ENCODE measurements around the gene LRRC55. TPM values are rescaled to one million over a fixed set of nuclear protein-coding genes. Genes with fewer than 3 reads are reported as not detected.

The LRRC55 gene, protein sequence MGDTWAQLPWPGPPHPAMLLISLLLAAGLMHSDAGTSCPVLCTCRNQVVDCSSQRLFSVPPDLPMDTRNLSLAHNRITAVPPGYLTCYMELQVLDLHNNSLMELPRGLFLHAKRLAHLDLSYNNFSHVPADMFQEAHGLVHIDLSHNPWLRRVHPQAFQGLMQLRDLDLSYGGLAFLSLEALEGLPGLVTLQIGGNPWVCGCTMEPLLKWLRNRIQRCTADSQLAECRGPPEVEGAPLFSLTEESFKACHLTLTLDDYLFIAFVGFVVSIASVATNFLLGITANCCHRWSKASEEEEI
- not detected in 2 replicates for polyA plus RNA-seq (2011; rRNA removed)
- polyA minus RNA-seq (2011; rRNA and poly(A)+ RNA removed) = not detected in 2 replicates

DNA sequence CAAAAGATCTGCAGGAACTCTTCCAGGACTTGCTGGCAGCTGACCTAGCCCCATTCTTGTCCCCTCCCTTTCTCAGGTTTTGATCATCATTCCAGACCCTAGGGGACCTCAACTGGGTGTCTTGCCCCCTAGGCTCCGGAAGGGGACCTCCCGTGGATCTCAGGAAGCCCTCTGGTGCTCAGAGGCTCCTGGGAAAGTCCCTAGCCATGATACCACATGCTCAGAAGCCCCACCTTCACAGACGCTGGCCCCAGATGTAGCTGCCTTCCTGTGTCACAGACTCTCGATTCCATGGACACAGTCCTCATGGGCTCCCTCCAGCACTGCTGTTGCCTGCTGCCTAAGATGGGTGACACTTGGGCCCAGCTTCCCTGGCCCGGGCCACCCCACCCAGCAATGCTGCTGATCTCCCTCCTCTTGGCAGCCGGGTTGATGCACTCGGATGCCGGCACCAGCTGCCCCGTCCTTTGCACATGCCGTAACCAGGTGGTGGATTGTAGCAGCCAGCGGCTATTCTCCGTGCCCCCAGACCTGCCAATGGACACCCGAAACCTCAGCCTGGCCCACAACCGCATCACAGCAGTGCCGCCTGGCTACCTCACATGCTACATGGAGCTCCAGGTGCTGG is at the start of gene LRRC55:
LRRC55 (plus strand) TSS at position 276 of the 628 bp plus-strand sequence; CDS start at position 346, 70 bp downstream.
- CTCF ChIA-PET = interaction anchor here (0.8 kb wide), 1 partner anchor 49 kb away, joined by 3 read pairs; no protein-coding TSS in a partner anchor
- H3K36me3 ChIP-seq (ENCODE audit: control insufficient read depth, insufficient read depth, low read length) = no peaks in the 10 kb centered on the region
- TF ChIP-seq, protein P1, sequence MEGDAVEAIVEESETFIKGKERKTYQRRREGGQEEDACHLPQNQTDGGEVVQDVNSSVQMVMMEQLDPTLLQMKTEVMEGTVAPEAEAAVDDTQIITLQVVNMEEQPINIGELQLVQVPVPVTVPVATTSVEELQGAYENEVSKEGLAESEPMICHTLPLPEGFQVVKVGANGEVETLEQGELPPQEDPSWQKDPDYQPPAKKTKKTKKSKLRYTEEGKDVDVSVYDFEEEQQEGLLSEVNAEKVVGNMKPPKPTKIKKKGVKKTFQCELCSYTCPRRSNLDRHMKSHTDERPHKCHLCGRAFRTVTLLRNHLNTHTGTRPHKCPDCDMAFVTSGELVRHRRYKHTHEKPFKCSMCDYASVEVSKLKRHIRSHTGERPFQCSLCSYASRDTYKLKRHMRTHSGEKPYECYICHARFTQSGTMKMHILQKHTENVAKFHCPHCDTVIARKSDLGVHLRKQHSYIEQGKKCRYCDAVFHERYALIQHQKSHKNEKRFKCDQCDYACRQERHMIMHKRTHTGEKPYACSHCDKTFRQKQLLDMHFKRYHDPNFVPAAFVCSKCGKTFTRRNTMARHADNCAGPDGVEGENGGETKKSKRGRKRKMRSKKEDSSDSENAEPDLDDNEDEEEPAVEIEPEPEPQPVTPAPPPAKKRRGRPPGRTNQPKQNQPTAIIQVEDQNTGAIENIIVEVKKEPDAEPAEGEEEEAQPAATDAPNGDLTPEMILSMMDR (IDR thresholded peaks at IDR 0.05; ENCODE audit: insufficient read depth, low read depth, low read length) = no peak
- no peak within 1 kb of the TSS for H3K4me3 ChIP-seq (ENCODE audit: low read depth, low read length)
- peaks cover 6% of the 10 kb centered on the region; the same call in 1 of the 2 replicates for H3K27me3 ChIP-seq (ENCODE audit: control insufficient read depth, insufficient read depth, low read length)
- DNase-seq (ENCODE audit: low read depth) = no peak
- POLR2A ChIA-PET = no interaction called here

GRCh38 chr11:57133366-57134038 is 48.3 kb upstream of the LRRC55 start:
- no peak overlapping the region for H3K4me3 ChIP-seq (ENCODE audit: low read depth, low read length)
- POLR2A ChIA-PET = no interaction called here
- CTCF ChIA-PET = interaction anchor here (1.0 to 6.0 kb wide), 2 partner anchors 11 to 116 kb away, joined by 3 to 72 read pairs; no protein-coding TSS in a partner anchor
- no peaks in the 10 kb centered on the region for H3K36me3 ChIP-seq (ENCODE audit: control insufficient read depth, insufficient read depth, low read length)
- H3K27me3 ChIP-seq (ENCODE audit: control insufficient read depth, insufficient read depth, low read length) = no peaks in the 10 kb centered on the region
- DNase-seq (ENCODE audit: low read depth) = no peak
- TF ChIP-seq, protein P1 (IDR thresholded peaks at IDR 0.05; ENCODE audit: insufficient read depth, low read depth, low read length) = no peak

DNA sequence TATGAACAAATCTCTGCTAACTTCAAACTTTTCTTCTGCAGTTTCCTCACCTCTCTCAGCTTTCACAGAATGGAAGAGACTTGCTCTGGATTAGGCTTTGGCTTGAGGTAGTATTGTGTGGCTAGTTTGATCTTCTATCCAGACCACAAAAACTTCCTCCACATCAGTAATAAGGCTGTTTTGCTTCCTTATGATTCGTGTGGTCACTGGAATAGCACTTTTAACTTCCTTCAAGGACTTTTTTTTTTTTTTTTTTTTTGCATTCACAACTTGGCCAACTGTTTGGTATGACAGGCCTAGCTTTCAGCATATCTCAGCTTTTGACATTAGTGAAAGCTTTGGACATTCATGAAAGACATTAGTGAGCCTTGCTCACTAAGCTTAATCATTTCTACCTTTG is 47.5 kb upstream of the LRRC55 start:
- TF ChIP-seq, protein P1 (IDR thresholded peaks at IDR 0.05; ENCODE audit: insufficient read depth, low read depth, low read length) = no peak
- no peaks in the 10 kb centered on the region for H3K27me3 ChIP-seq (ENCODE audit: control insufficient read depth, insufficient read depth, low read length)
- DNase-seq (ENCODE audit: low read depth) = no peak
- POLR2A ChIA-PET = no interaction called here
- CTCF ChIA-PET = interaction anchor here (1.0 to 6.0 kb wide), 2 partner anchors 12 to 115 kb away, joined by 3 to 72 read pairs; no protein-coding TSS in a partner anchor
- H3K4me3 ChIP-seq (ENCODE audit: low read depth, low read length) = no peak overlapping the region
- H3K36me3 ChIP-seq (ENCODE audit: control insufficient read depth, insufficient read depth, low read length) = no peaks in the 10 kb centered on the region

- Histone ChIP-seq H3K36me3 (ENCODE audit: control insufficient read depth, insufficient read depth, low read length) (no peaks in the 10 kb centered on the region), H3K27me3 (ENCODE audit: control insufficient read depth, insufficient read depth, low read length) (no peaks in the 10 kb centered on the region), H3K4me3 (ENCODE audit: low read depth, low read length) (no peak overlapping the region)
- no peak for DNase-seq (ENCODE audit: low read depth)
- TF ChIP-seq, protein P1 (IDR thresholded peaks at IDR 0.05; ENCODE audit: insufficient read depth, low read depth, low read length) = no peak
- POLR2A ChIA-PET = no interaction called here
- CTCF ChIA-PET = interaction anchor here (0.6 to 3.1 kb wide), 2 partner anchors 70 to 114 kb away, joined by 3 to 14 read pairs; no protein-coding TSS in a partner anchor
Measured at GRCh38 chr11:57135020-57135751, 46.6 kb upstream of the LRRC55 start.
